ENCODE data around the gene COPS7A.

DNA sequence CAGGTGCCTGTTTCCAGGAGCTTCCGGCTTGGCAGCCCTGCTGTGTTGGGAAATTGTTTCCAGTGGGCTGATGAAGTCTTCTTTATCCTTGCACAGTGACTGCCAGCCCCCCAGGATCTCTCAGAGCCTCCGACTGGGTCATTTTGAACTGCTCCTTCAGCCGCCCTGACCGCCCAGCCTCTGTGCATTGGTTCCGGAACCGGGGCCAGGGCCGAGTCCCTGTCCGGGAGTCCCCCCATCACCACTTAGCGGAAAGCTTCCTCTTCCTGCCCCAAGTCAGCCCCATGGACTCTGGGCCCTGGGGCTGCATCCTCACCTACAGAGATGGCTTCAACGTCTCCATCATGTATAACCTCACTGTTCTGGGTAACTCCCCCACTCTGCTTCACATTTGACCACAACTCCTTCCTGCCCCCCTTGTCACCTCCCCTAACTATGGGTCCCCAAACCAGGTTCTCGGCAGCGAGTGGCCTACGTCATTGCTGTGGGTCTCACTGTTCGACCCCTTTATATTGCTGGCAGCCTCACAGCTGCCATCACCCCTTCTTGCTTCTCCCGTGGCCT, 50.7 kb downstream of the COPS7A start:
- no peak for TF ChIP-seq CTCF (conservative IDR thresholded peaks at IDR 0.05 in 1 of 2, IDR thresholded peaks at IDR 0.05 in 1 of 2; ENCODE audit: low read depth in 1 of 2, low read length in 2 of 2)
- TF ChIP-seq EZH2 (IDR thresholded peaks at IDR 0.05; ENCODE audit: low read length, missing control alignments) = no peak
